Adipose tissue (tissue), 3 donors: ENCODE results near the gene SDK2. TPM values are rescaled to one million over a fixed set of nuclear protein-coding genes. Genes with fewer than 3 reads are reported as not detected.

Experiments used
- H3K27ac ChIP-seq: one replicate; pipeline ENCODE4 v1.5.1; 2013; ENCODE audit warnings: low read depth, low read length
- WGBS, 3 donors: extraction: QIAGEN DNeasy Blood & Tissue Kit; methylation state at CpG; one replicate each; pipeline ENCODE4 v1.1.7; 2013; 5-methylcytosine and 5-hydroxymethylcytosine counted together
- polyA plus RNA-seq, 3 donors: library from polyadenylated mRNA; stranded (reverse); fragments of 200-250 nt; gene quantifications; one replicate each; pipeline ENCODE4 v1.2.3, GENCODE V29; 2013
- donor health status: healthy with polysubstance abuse.
- donor health status: Bipolar disorder and iron deficiency.
- donor health status: healthy.

The SDK2 gene
- polyA plus RNA-seq, 3 donors, result 0.08 to 0.22 (median 0.15) TPM

GRCh38 chr17:73533781-73534180, 110.5 kb downstream of the SDK2 start:
- no peak overlapping the region for H3K27ac ChIP-seq
- 48 to 65% (median 58%) methylated on average over 7 of the region's 7 CpGs for WGBS, 3 donors

GRCh38 chr17:73533127-73533526, 111.1 kb downstream of the SDK2 start:
- H3K27ac ChIP-seq, result no peak overlapping the region
- WGBS, 3 donors, result 45 to 84% (median 68%) methylated on average over 13 of the region's 13 CpGs

- no peak overlapping the region for H3K27ac ChIP-seq
- WGBS, 3 donors, result 49 to 55% (median 54%) methylated on average over 9 of the region's 9 CpGs
These were observed 111.8 kb downstream of the SDK2 start for GRCh38 chr17:73532421-73532901.

GRCh38 chr17:73531158-73531557, 113.1 kb downstream of the SDK2 start:
- 67 to 84% (median 84%) methylated on average over 5 of the region's 5 CpGs for WGBS, 3 donors
- H3K27ac ChIP-seq, result no peak overlapping the region

- 26 to 80% (median 65%) methylated on average over 7 of the region's 7 CpGs for WGBS, 3 donors
- H3K27ac ChIP-seq, result no peak overlapping the region
These were observed 115.6 kb downstream of the SDK2 start for GRCh38 chr17:73528679-73529078.

- 71 to 92% (median 90%) methylated on average over 7 of the region's 7 CpGs for WGBS, 3 donors
- H3K27ac ChIP-seq, result no peak overlapping the region
These were observed 117.3 kb downstream of the SDK2 start for GRCh38 chr17:73526952-73527351.

GRCh38 chr17:73524941-73525679, 119.1 kb downstream of the SDK2 start:
- H3K27ac ChIP-seq, result no peak overlapping the region
- 70 to 83% (median 77%) methylated on average over 13 to 15 of the region's 15 CpGs for WGBS, 3 donors

- no peak overlapping the region for H3K27ac ChIP-seq
- WGBS, 3 donors, result 69 to 74% (median 73%) methylated on average over 5 of the region's 5 CpGs
These were observed 121.5 kb downstream of the SDK2 start for GRCh38 chr17:73522696-73523095.

- H3K27ac ChIP-seq, result no peak overlapping the region
- WGBS, 3 donors, result 61 to 90% (median 90%) methylated on average over 6 of the region's 6 CpGs
These were observed 122.1 kb downstream of the SDK2 start for GRCh38 chr17:73522107-73522506.

GRCh38 chr17:73521376-73521775, 122.9 kb downstream of the SDK2 start:
- 53 to 83% (median 83%) methylated on average over 5 of the region's 5 CpGs for WGBS, 3 donors

GRCh38 chr17:73520369-73520761, 123.9 kb downstream of the SDK2 start:
- no peak overlapping the region for H3K27ac ChIP-seq
- WGBS, 3 donors, result 71 to 85% (median 81%) methylated on average over 7 of the region's 7 CpGs

More at GRCh38 chr17:73521376-73521775, 122.9 kb downstream of the SDK2 start:
- no peak overlapping the region for H3K27ac ChIP-seq

GRCh38 chr17:73519714-73520368, 124.4 kb downstream of the SDK2 start:
- no peak overlapping the region for H3K27ac ChIP-seq
- 77 to 90% (median 80%) methylated on average over 22 of the region's 22 CpGs for WGBS, 3 donors

- no peak overlapping the region for H3K27ac ChIP-seq
- 90 to 95% (median 93%) methylated on average over 5 to 6 of the region's 6 CpGs for WGBS, 3 donors
These were observed 125.2 kb downstream of the SDK2 start for GRCh38 chr17:73519011-73519410.

GRCh38 chr17:73516431-73516830, 127.8 kb downstream of the SDK2 start:
- 66 to 86% (median 77%) methylated on average over 11 of the region's 11 CpGs for WGBS, 3 donors
- no peak overlapping the region for H3K27ac ChIP-seq

GRCh38 chr17:73514146-73514863, 129.9 kb downstream of the SDK2 start:
- H3K27ac ChIP-seq, result no peak overlapping the region
- 72 to 92% (median 89%) methylated on average over 13 of the region's 13 CpGs for WGBS, 3 donors

- H3K27ac ChIP-seq, result no peak overlapping the region
- 71 to 88% (median 84%) methylated on average over 10 of the region's 10 CpGs for WGBS, 3 donors
These were observed 130.8 kb downstream of the SDK2 start for GRCh38 chr17:73513426-73513825.

GRCh38 chr17:73511719-73512115, 132.5 kb downstream of the SDK2 start:
- WGBS, 3 donors, result 53 to 82% (median 78%) methylated on average over 5 of the region's 5 CpGs
- H3K27ac ChIP-seq, result no peak overlapping the region

- no peak overlapping the region for H3K27ac ChIP-seq
- 66 to 83% (median 81%) methylated on average over 22 of the region's 22 CpGs for WGBS, 3 donors
These were observed 133.1 kb downstream of the SDK2 start for GRCh38 chr17:73510981-73511718.
